CD14-positive monocyte (primary cell): ENCODE measurements around the gene PRKN. TPM values are rescaled to one million over a fixed set of nuclear protein-coding genes. Genes with fewer than 3 reads are reported as not detected.

Experiments
- DNase-seq, 3 donors: peaks; one replicate each; pipeline ENCODE4 v3.0.0-alpha.2; 2011 to 2022
- H2AFZ ChIP-seq: 2 replicates; pipeline ENCODE4 v1.6.0; 2012; ENCODE audit warnings: mild to moderate bottlenecking, low read depth, low read length, inconsistent platforms; ENCODE audit not compliant: insufficient read depth, poor library complexity, severe bottlenecking
- H3K27ac ChIP-seq, 2 donors: 1 replicate in 1 of 2; 2 replicates in 1 of 2; pipeline ENCODE4 v1.5.1; 2012 to 2013; ENCODE audit warnings: low read length in 2 of 2, control low read depth in 1 of 2, inconsistent platforms in 1 of 2, low read depth in 1 of 2, mild to moderate bottlenecking in 1 of 2
- H3K27me3 ChIP-seq, 2 donors: one replicate each; pipeline versions ENCODE4 v1.6.0 to v1.6.1; 2011 to 2013; ENCODE audit warnings: low read length in 2 of 2; ENCODE audit not compliant: control insufficient read depth in 2 of 2, insufficient read depth in 2 of 2
- H3K36me3 ChIP-seq, 2 donors: replicated peaks in 1 of 2; 1 replicate in 1 of 2; 2 replicates in 1 of 2; pipeline versions ENCODE4 v1.5.1 to v1.6.1; 2012 to 2013; ENCODE audit warnings: low read length in 2 of 2, control low read depth in 1 of 2, inconsistent platforms in 1 of 2, mild to moderate bottlenecking in 1 of 2; ENCODE audit not compliant: insufficient read depth in 2 of 2, control insufficient read depth in 1 of 2
- H3K4me1 ChIP-seq, 2 donors: 1 replicate in 1 of 2; 2 replicates in 1 of 2; pipeline versions ENCODE4 v1.5.1 to v1.6.1; 2012 to 2013; ENCODE audit warnings: low read length in 2 of 2, control low read depth in 1 of 2, inconsistent platforms in 1 of 2, mild to moderate bottlenecking in 1 of 2, moderate library complexity in 1 of 2; ENCODE audit not compliant: insufficient read depth in 2 of 2, control insufficient read depth in 1 of 2
- H3K4me2 ChIP-seq: replicated peaks from 2 replicates; pipeline ENCODE3; 2012; ENCODE audit warnings: low read length, moderate library complexity, mild to moderate bottlenecking; ENCODE audit not compliant: poor library complexity, severe bottlenecking; ENCODE audit errors: extremely low read depth
- H3K4me3 ChIP-seq, 3 experiments: fragments of 200-600 bp in 1 of 3; sonication (generic) in 1 of 3; replicated peaks in 1 of 3; 1 replicate in 2 of 3; 2 replicates in 1 of 3; pipeline ENCODE4 v1.5.1; 2011 to 2013; ENCODE audit warnings: low read length in 3 of 3, mild to moderate bottlenecking in 3 of 3, control low read depth in 2 of 3, low read depth in 2 of 3, inconsistent platforms in 1 of 3, moderate library complexity in 1 of 3
- H3K79me2 ChIP-seq: 2 replicates; pipeline ENCODE4 v1.6.0; 2012; ENCODE audit warnings: mild to moderate bottlenecking, control low read depth, inconsistent platforms, low read length, moderate library complexity; ENCODE audit not compliant: insufficient read depth
- H3K9ac ChIP-seq: 2 replicates; pipeline ENCODE4 v1.6.0; 2017; ENCODE audit warnings: low read length, mild to moderate bottlenecking; ENCODE audit not compliant: insufficient read depth, poor library complexity, severe bottlenecking
- H3K9me3 ChIP-seq, 2 donors: replicated peaks in 1 of 2; 1 replicate in 1 of 2; 2 replicates in 1 of 2; pipeline versions ENCODE4 v1.5.1 to v1.6.1; 2012 to 2013; ENCODE audit warnings: low read length in 2 of 2, control low read depth in 1 of 2; ENCODE audit not compliant: control insufficient read depth in 1 of 2, insufficient read depth in 1 of 2
- H4K20me1 ChIP-seq: 2 replicates; pipeline ENCODE4 v1.6.0; 2012; ENCODE audit warnings: mild to moderate bottlenecking, low read length, control low read depth, moderate library complexity; ENCODE audit not compliant: insufficient read depth
- H3K27ac Mint-ChIP-seq, 7 donors: one replicate each; pipeline ENCODE4 v1.8.0; 2020; ENCODE audit warnings: mild to moderate bottlenecking in 7 of 7, mixed read lengths in 7 of 7, moderate library complexity in 6 of 7, inconsistent platforms in 2 of 7
- H3K27me3 Mint-ChIP-seq, 3 donors: one replicate each; pipeline ENCODE4 v1.8.0; 2021 to 2022; ENCODE audit warnings: low read depth in 3 of 3, mild to moderate bottlenecking in 3 of 3, mixed read lengths in 3 of 3, moderate library complexity in 3 of 3, inconsistent platforms in 1 of 3
- H3K36me3 Mint-ChIP-seq, 2 donors: one replicate each; pipeline ENCODE4 v1.8.0; 2020; ENCODE audit warnings: mixed read lengths in 2 of 2, inconsistent platforms in 1 of 2, mild to moderate bottlenecking in 1 of 2
- H3K4me1 Mint-ChIP-seq: one replicate; pipeline ENCODE4 v1.8.0; 2020; ENCODE audit warnings: mild to moderate bottlenecking, mixed read lengths
- H3K4me3 Mint-ChIP-seq, 2 donors: one replicate each; pipeline ENCODE4 v1.8.0; 2020; ENCODE audit warnings: mild to moderate bottlenecking in 2 of 2, mixed read lengths in 2 of 2, moderate library complexity in 1 of 2
- H3K9me3 Mint-ChIP-seq, 7 donors: one replicate each; pipeline ENCODE4 v1.8.0; 2020 to 2022; ENCODE audit warnings: mixed read lengths in 7 of 7, mild to moderate bottlenecking in 6 of 7, moderate library complexity in 6 of 7, inconsistent platforms in 2 of 7
- CTCF ChIP-seq: fragments of 200-600 bp; IDR thresholded peaks from one replicate; pipeline ENCODE4 v1.8.0; 2022; ENCODE audit warnings: antibody characterized with exemption, mild to moderate bottlenecking
- WGBS: methylation state at CpG from one replicate; pipeline ENCODE4 v1.1.5; 2013; ENCODE audit warnings: missing lambda C conversion rate; ENCODE audit not compliant: insufficient coverage; 5-methylcytosine and 5-hydroxymethylcytosine counted together
- intact Hi-C, 2 donors: fragments of 100-400 bp; cut with micrococcal nuclease; formaldehyde crosslinking; loops; one replicate each; pipeline versions ENCODE4 v1.15.0 to v1.15.1; 2023
- polyA plus RNA-seq, 3 donors: library from polyadenylated mRNA; depleted of rRNA in 1 of 3; unstranded in 2 of 3; stranded (reverse) in 1 of 3; fragments of 300-500 nt in 2 of 3; fragments of >200 nt in 1 of 3; fragmentation: Illumina TruSeq in 2 of 3; gene quantifications; 1 replicate in 2 of 3; 2 replicates in 1 of 3; pipeline ENCODE4 v1.2.3, GENCODE V29; 2012 to 2021

PRKN gene
- polyA plus RNA-seq, 3 donors, result 0.19 to 0.21 TPM; not detected in 1

- no peak overlapping the region for H3K9ac ChIP-seq
- H3K4me3 Mint-ChIP-seq, result no peak overlapping the region
- TF ChIP-seq CTCF, result no peak
Observed at GRCh38 chr6:161668665-161669064, 1058.9 kb downstream of the PRKN start.

DNA sequence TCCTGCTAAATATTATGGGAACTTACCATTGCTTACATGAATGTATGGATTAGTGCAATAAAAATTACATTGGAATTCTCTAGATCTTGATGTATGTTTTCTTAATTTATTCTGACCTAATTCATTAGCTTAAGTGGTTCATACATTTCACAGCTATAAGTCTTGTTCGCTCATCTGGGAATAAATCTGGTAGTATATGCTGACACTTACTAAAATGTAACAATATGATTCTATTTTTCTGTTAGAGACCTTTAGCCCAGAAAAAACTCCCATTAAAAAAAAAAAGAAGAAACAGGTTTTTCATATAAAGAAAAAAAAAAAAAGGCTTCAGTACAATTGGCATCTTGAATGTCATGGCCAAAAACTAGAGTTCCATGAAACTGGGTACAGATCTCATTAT, 1059.6 kb downstream of the PRKN start:
- H3K4me3 Mint-ChIP-seq, result no peak overlapping the region
- no peak overlapping the region for H3K27ac Mint-ChIP-seq
- TF ChIP-seq CTCF, result no peak
- intact Hi-C loops, result no loop called here
- Histone ChIP-seq H3K4me1 (no peaks in the 10 kb centered on the region), H2AFZ (no peak overlapping the region), H3K4me3 (no peak overlapping the region), H4K20me1 (no peaks in the 10 kb centered on the region), H3K79me2 (no peaks in the 10 kb centered on the region), H3K27ac (no peak overlapping the region), H3K4me2 (no peak overlapping the region), H3K9ac (no peak overlapping the region), H3K36me3 (no peaks in the 10 kb centered on the region), H3K9me3 (peaks cover 31 to 39% of the 10 kb centered on the region in 2 donors), H3K27me3 (no peaks in the 10 kb centered on the region)
- no CpG with 5 or more reads among the region's 1 CpG for WGBS
- H3K27me3 Mint-ChIP-seq, result peaks cover 0 to 2% (median 0%) of the 10 kb centered on the region in 3 donors
- peaks cover 4 to 26% (median 20%) of the 10 kb centered on the region in 7 donors for H3K9me3 Mint-ChIP-seq
- H3K36me3 Mint-ChIP-seq, result no peaks in the 10 kb centered on the region
- H3K4me1 Mint-ChIP-seq, result no peaks in the 10 kb centered on the region
- DNase-seq, result no peak

More at GRCh38 chr6:161668665-161669064, 1058.9 kb downstream of the PRKN start:
- H3K27me3 ChIP-seq, result no peaks in the 10 kb centered on the region
- no peak overlapping the region for H2AFZ ChIP-seq
- no peaks in the 10 kb centered on the region for H3K36me3 ChIP-seq
- Mint-ChIP-seq H3K36me3 (no peaks in the 10 kb centered on the region), H3K27me3 (peaks cover 0 to 2% (median 0%) of the 10 kb centered on the region in 3 donors), H3K9me3 (peaks cover 4 to 24% (median 19%) of the 10 kb centered on the region in 7 donors), H3K27ac (no peak overlapping the region), H3K4me1 (no peaks in the 10 kb centered on the region)
- intact Hi-C loops, result no loop called here
- WGBS, result no CpG with 5 or more reads among the region's 2 CpGs
- no peak for DNase-seq
- H3K9me3 ChIP-seq, result peaks cover 24 to 41% of the 10 kb centered on the region in 2 donors
- H3K27ac ChIP-seq, result no peak overlapping the region
- no peaks in the 10 kb centered on the region for H4K20me1 ChIP-seq
- no peak overlapping the region for H3K4me3 ChIP-seq
- H3K4me2 ChIP-seq, result no peak overlapping the region
- no peaks in the 10 kb centered on the region for H3K79me2 ChIP-seq
- no peaks in the 10 kb centered on the region for H3K4me1 ChIP-seq
